BE2C (cell line): ENCODE data around the gene NLRP6.
"Not testable (repeated sequence)": the region's sequence is repeated elsewhere in the genome, so short reads cannot be mapped to it uniquely, and the experiment has no call there.

ENCODE experiments used
- DNase-seq: peaks from one replicate; pipeline ENCODE4 v3.0.0-alpha.2; 2020
- H3K27me3 ChIP-seq: fragments of 250-450 bp; sonication (Bioruptor Pico); 2 replicates; pipeline ENCODE4 v1.5.1; 2020; ENCODE audit warnings: mild to moderate bottlenecking
- H3K36me3 ChIP-seq: fragments of 250-450 bp; sonication (Bioruptor Pico); 2 replicates; pipeline ENCODE4 v1.5.1; 2020; ENCODE audit warnings: mild to moderate bottlenecking
- H3K4me1 ChIP-seq: fragments of 250-450 bp; sonication (Bioruptor Pico); 2 replicates; pipeline ENCODE4 v1.5.1; 2020
- H3K4me3 ChIP-seq: 2 replicates; pipeline ENCODE4 v1.5.1; 2011; ENCODE audit warnings: low read depth, low read length
- H3K9me3 ChIP-seq: fragments of 250-450 bp; sonication (Bioruptor Pico); 2 replicates; pipeline ENCODE4 v1.5.1; 2020
- TF ChIP-seq, protein P1 (sequence below): IDR thresholded peaks from 2 replicates; pipeline ENCODE4 v1.5.1; 2012; ENCODE audit warnings: mild to moderate bottlenecking, low read depth, low read length

Gene NLRP6

DNA sequence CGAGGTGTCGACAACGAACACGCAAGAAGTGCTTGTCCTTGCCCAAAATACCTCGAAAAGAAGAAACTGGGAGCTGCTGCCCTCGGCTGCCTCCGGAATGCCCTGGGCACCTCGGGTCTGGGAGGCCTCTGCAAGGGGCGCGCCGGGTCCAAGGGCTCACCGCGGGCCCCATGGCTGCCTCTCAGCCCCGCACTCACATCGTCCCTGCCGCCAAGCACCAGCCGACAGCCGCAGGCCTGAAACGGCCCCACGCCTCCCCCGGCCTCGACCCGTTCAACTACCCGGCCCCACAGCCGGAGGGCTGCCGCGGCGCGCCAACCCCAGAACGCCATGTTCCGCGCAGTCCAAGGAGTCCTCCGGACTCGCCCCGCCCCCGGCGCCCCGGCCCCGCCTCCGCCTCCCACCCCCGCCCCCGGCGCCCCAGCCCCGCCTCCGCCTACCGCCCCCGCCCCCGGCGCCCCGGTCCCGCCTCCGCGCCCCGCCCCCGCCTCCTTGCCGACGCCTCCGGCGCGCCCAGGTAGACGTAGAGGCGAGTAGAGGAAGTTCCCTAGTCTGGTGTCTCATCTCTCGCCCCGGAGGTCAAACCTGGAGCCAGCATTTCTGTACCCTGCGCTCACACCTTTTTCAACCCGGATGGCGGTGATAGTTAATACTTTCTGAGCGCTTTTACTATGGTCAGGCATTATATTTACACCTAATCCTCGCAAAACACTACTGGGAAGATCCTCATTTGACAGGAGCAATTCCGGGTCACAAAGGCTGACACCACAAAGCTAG lies 42.0 kb upstream of the NLRP6 start, which contains the start of gene SIRT3:
SIRT3 (minus strand) TSS at position 346 of the 777 bp plus-strand sequence; CDS start at position 332, 14 bp downstream.
- TF ChIP-seq, protein P1, sequence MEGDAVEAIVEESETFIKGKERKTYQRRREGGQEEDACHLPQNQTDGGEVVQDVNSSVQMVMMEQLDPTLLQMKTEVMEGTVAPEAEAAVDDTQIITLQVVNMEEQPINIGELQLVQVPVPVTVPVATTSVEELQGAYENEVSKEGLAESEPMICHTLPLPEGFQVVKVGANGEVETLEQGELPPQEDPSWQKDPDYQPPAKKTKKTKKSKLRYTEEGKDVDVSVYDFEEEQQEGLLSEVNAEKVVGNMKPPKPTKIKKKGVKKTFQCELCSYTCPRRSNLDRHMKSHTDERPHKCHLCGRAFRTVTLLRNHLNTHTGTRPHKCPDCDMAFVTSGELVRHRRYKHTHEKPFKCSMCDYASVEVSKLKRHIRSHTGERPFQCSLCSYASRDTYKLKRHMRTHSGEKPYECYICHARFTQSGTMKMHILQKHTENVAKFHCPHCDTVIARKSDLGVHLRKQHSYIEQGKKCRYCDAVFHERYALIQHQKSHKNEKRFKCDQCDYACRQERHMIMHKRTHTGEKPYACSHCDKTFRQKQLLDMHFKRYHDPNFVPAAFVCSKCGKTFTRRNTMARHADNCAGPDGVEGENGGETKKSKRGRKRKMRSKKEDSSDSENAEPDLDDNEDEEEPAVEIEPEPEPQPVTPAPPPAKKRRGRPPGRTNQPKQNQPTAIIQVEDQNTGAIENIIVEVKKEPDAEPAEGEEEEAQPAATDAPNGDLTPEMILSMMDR, result no peak
- H3K4me3 ChIP-seq, result peak within 1 kb of the TSS; percentile 87

DNA sequence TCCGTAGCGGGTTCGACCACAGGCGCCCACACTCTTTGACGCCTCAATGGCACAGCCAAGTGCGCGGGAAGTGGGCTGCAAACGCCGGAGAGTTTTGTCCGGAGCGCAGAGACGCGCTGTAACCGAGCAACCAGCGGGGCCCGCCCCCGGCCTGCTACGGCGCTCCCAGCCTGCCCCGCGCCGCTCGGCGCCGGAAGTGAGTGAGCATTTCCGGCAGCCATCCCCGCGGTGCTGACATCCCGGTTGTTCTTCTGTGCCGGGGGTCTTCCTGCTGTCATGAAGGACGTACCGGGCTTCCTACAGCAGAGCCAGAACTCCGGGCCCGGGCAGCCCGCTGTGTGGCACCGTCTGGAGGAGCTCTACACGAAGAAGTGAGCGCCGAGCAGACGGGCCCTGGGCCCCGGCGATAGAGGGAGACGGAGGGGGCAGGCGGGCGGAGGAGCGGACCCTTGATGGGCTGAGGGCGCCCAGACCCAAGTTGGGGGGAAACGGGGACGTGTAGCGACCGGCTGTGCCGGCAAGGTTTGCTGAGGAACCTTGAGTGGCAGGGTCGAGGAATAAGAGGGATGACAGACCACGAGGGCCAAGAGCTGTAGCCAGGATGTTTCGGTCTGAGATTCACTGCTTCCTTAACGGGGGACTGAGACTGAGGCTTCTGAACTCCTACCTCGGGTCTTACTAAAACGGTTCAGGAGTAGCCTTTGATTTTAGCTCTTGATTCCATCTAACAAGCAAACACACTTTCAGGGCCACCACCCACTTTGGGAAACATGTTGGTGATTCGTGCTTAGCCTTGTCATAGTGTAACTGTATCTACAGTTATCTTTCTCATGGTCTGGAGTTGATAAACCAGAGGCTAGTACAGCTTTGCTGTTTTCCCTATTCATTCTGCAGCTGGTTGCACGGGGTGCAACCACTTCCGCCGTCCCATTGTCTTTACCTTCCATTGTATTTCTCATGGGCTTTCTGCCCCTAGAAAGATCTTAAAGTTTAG lies 41.1 kb upstream of the NLRP6 start, which contains the start of gene PSMD13:
PSMD13 (plus strand) TSS at position 203 of the 994 bp plus-strand sequence; CDS start at position 277, 74 bp downstream.
- Histone ChIP-seq H3K27me3 (no peaks in the 10 kb centered on the region), H3K9me3 (no peaks in the 10 kb centered on the region), H3K4me3 (peak within 1 kb of the TSS; percentile 87), H3K36me3 (no peaks in the 10 kb centered on the region; the same call in 1 of the 2 replicates), H3K4me1 (no peaks in the 10 kb centered on the region)
- DNase-seq, result peak; percentile 86
- TF ChIP-seq, protein P1, result no peak

More for the DNA sequence above, 42.0 kb upstream of the NLRP6 start, which contains the start of gene SIRT3:
- peak; percentile 74 for DNase-seq
- Histone ChIP-seq H3K36me3 (no peaks in the 10 kb centered on the region; the same call in 1 of the 2 replicates), H3K27me3 (no peaks in the 10 kb centered on the region), H3K4me1 (no peaks in the 10 kb centered on the region), H3K9me3 (no peaks in the 10 kb centered on the region)

- not testable (repeated sequence) for H3K9me3 ChIP-seq, H3K4me1 ChIP-seq, DNase-seq, H3K36me3 ChIP-seq, H3K4me3 ChIP-seq, H3K27me3 ChIP-seq
Observed at GRCh38 chr11:238346-238745, 39.9 kb upstream of the NLRP6 start.

DNA sequence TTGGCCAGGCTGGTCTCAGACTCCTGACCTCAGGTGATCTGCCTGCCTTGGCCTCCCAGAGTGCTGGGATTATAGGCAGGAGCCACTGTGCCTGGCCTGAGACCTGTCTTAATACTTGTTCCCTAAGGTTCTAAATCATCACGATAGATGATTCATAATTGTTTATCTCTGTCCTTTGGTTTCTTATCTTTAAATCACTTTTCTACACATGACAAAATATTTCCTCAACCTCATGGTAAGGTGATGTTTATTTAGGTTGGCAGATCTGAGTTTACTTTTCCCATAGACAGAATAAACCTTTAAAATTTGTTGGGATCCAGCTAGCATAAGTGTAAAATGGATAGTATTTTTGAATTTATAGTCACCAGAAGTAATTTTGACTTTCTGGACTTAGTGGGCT lies 37.9 kb upstream of the NLRP6 start:
- Histone ChIP-seq H3K27me3 (no peaks in the 10 kb centered on the region), H3K9me3 (no peaks in the 10 kb centered on the region), H3K4me1 (no peaks in the 10 kb centered on the region), H3K4me3 (no peak overlapping the region), H3K36me3 (peaks cover 10% of the 10 kb centered on the region)
- TF ChIP-seq, protein P1, result no peak
- DNase-seq, result no peak

DNA sequence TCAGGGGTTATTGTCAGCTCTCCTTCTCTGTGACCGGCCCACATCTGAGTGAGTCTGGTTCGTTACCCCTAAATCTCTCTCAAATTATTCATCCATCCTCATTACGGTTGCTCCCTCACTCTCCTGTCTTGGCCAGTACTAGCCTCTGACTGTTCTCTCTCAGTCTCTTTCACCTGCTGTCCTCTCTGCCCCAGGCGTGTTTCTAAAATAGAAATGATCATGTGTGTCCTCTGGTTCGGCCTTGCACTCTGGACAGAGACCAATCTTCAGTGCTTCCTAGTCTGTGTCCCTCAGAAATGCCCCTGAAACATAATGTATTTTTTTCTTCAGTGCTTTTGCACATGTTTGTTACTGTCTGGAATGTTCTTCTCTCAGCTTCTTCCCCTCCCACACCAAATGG lies 36.6 kb upstream of the NLRP6 start:
- Histone ChIP-seq H3K4me3 (no peak overlapping the region), H3K9me3 (no peaks in the 10 kb centered on the region), H3K36me3 (peaks cover 12% of the 10 kb centered on the region), H3K27me3 (no peaks in the 10 kb centered on the region), H3K4me1 (no peaks in the 10 kb centered on the region)
- no peak for DNase-seq
- TF ChIP-seq, protein P1, result no peak

DNA sequence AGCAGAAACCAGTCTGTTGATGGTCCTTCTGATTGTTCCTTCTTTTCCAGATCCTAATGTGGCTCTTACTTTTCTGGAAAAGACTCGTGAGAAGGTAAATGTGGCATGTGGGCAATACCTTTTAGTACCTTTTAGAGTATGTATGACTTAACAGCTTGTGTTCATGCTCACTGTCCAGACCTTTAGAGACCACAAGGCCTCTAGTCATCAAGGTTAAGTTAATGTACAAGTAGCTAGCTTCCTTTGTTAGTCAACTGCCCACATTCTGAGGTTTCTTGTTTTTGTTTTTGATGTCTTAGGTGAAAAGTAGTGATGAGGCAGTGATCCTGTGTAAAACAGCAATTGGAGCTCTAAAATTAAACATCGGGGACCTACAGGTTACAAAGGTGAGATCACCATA lies 33.8 kb upstream of the NLRP6 start:
- H3K36me3 ChIP-seq, result peaks cover 20% of the 10 kb centered on the region
- H3K27me3 ChIP-seq, result no peaks in the 10 kb centered on the region
- H3K4me3 ChIP-seq, result no peak overlapping the region
- no peaks in the 10 kb centered on the region for H3K4me1 ChIP-seq
- TF ChIP-seq, protein P1, result no peak
- DNase-seq, result no peak
- no peaks in the 10 kb centered on the region for H3K9me3 ChIP-seq
